Measurements from ENCODE around the gene DDRGK1.
A peak's percentile ranks its signal among the peaks of the same experiment; 100 is the strongest.

Gene DDRGK1

GRCh38 chr20:3210346-3210745 lies 5.9 kb upstream of the DDRGK1 start:
- H3K9me3 ChIP-seq (ENCODE audit: control insufficient read depth in 2 of 2, low read length in 2 of 2) = no peaks in the 10 kb centered on the region
- H3K4me3 ChIP-seq (ENCODE audit: low read length in 2 of 2) = peak overlapping the region; percentile 59 to 97
- peak overlapping the region; percentile 83 to 86 for H3K9ac ChIP-seq (ENCODE audit: low read length in 2 of 2)
- peaks cover 6 to 15% of the 10 kb centered on the region in 2 donors for H3K36me3 ChIP-seq (ENCODE audit: control insufficient read depth in 2 of 2, insufficient read depth in 2 of 2, low read length in 2 of 2)
- H3K27me3 ChIP-seq (ENCODE audit: control insufficient read depth in 1 of 2, insufficient read depth in 2 of 2, low read length in 2 of 2) = no peaks in the 10 kb centered on the region
- H3K4me1 ChIP-seq (ENCODE audit: control insufficient read depth, insufficient read depth, low read length) = peaks cover 15% of the 10 kb centered on the region
- H3K27ac ChIP-seq (ENCODE audit: low read length) = no peak overlapping the region

- Histone ChIP-seq H3K9me3 (ENCODE audit: control insufficient read depth in 2 of 2, low read length in 2 of 2) (no peaks in the 10 kb centered on the region), H3K9ac (ENCODE audit: low read length in 2 of 2) (peak overlapping the region; percentile 83 to 86), H3K27me3 (ENCODE audit: control insufficient read depth in 1 of 2, insufficient read depth in 2 of 2, low read length in 2 of 2) (no peaks in the 10 kb centered on the region), H3K4me3 (ENCODE audit: low read length in 2 of 2) (peak overlapping the region; percentile 59 to 97), H3K4me1 (ENCODE audit: control insufficient read depth, insufficient read depth, low read length) (peaks cover 15% of the 10 kb centered on the region), H3K36me3 (ENCODE audit: control insufficient read depth in 2 of 2, insufficient read depth in 2 of 2, low read length in 2 of 2) (peaks cover 6 to 11% of the 10 kb centered on the region in 2 donors), H3K27ac (ENCODE audit: low read length) (no peak overlapping the region)
Observed at GRCh38 chr20:3209946-3210317, 5.5 kb upstream of the DDRGK1 start.

DNA sequence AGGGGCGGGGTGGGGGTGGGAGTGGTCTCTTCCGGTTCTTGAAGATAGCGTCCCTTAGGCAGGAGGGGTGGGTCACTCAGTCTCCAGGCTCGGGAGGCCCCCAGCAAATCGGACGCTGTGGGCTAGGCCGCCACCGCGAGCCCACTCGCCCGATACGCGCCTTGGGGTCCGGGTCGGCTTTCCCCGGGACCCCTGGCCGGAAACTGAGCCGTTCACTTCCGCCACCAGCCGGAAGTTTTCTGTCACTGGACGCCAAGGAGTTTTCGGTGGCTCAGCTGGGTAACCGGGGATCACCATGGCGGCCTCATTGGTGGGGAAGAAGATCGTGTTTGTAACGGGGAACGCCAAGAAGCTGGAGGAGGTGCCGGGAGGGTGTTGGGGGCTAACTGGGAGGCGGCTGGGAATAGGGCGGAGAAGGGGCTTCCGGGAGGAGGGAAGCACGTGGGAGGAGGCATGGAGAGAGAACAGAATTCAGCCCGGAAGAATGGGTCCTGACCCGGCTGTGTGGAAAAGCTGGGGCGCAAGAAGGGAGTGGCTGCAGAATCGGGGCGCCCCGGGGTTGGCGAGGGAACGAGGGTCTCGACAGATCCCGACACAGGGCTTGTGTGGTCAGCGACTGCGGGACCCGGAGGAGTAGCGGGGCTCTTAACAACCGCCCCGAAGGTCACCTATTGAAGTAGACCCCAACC lies 4.9 kb upstream of the DDRGK1 start, which contains the start of gene ITPA:
Gene ITPA (plus strand): TSS at position 242 of the 689 bp plus-strand sequence. CDS start 54 bp downstream, at position 296.
- H3K9ac ChIP-seq (ENCODE audit: low read length in 2 of 2) = peak within 1 kb of the TSS; percentile 83 to 86
- no peaks in the 10 kb centered on the region for H3K9me3 ChIP-seq (ENCODE audit: control insufficient read depth in 2 of 2, low read length in 2 of 2)
- H3K4me3 ChIP-seq (ENCODE audit: low read length in 2 of 2) = peak within 1 kb of the TSS; percentile 59 to 97
- H3K36me3 ChIP-seq (ENCODE audit: control insufficient read depth in 2 of 2, insufficient read depth in 2 of 2, low read length in 2 of 2) = peaks cover 6 to 8% of the 10 kb centered on the region in 2 donors
- peak within 1 kb of the TSS; percentile 58 for H3K27ac ChIP-seq (ENCODE audit: low read length)
- no peaks in the 10 kb centered on the region for H3K27me3 ChIP-seq (ENCODE audit: control insufficient read depth in 1 of 2, insufficient read depth in 2 of 2, low read length in 2 of 2)
- peaks cover 15% of the 10 kb centered on the region for H3K4me1 ChIP-seq (ENCODE audit: control insufficient read depth, insufficient read depth, low read length)

DNA sequence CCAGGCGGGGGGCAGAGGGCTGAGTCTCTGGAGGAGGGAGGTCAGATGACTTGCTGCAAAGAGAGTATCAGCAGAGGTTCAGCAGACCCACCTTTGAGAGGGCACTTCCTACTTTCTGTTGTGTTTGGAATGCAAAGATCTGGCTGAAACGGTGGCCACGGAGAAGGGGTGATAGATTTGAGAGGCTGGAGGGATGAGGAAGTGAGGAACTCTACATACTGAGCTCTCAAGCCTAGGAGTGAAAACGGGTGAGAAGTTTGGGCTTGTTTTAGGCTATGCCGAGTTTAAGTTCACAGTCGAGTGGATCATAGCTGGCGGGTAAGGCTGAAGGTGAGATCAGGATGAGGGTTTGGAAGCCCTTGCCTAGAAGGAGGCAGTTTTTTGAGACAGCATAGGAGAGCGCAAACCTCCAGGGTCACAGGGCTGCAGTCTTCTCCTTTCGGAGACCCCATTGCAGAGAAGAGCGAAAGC lies 4.3 kb upstream of the DDRGK1 start:
- Histone ChIP-seq H3K27ac (ENCODE audit: low read length) (peak overlapping the region; percentile 58), H3K27me3 (ENCODE audit: control insufficient read depth in 1 of 2, insufficient read depth in 2 of 2, low read length in 2 of 2) (no peaks in the 10 kb centered on the region), H3K36me3 (ENCODE audit: control insufficient read depth in 2 of 2, insufficient read depth in 2 of 2, low read length in 2 of 2) (peaks cover 4 to 5% of the 10 kb centered on the region in 2 donors), H3K9me3 (ENCODE audit: control insufficient read depth in 2 of 2, low read length in 2 of 2) (no peaks in the 10 kb centered on the region), H3K4me1 (ENCODE audit: control insufficient read depth, insufficient read depth, low read length) (peaks cover 17% of the 10 kb centered on the region), H3K9ac (ENCODE audit: low read length in 2 of 2) (peak overlapping the region; percentile 83 to 86), H3K4me3 (ENCODE audit: low read length in 2 of 2) (peak overlapping the region; percentile 59 to 97)

GRCh38 chr20:3203315-3204123 lies 963 bp downstream of the DDRGK1 start:
- Histone ChIP-seq H3K9me3 (ENCODE audit: control insufficient read depth in 2 of 2, low read length in 2 of 2) (no peaks in the 10 kb centered on the region), H3K36me3 (ENCODE audit: control insufficient read depth in 2 of 2, insufficient read depth in 2 of 2, low read length in 2 of 2) (peaks cover 12 to 19% of the 10 kb centered on the region in 2 donors), H3K9ac (ENCODE audit: low read length in 2 of 2) (peak overlapping the region; percentile 90 to 94), H3K4me3 (ENCODE audit: low read length in 2 of 2) (peak overlapping the region; percentile 96 to 98), H3K27ac (ENCODE audit: low read length) (peak overlapping the region; percentile 66), H3K4me1 (ENCODE audit: control insufficient read depth, insufficient read depth, low read length) (peaks cover 15% of the 10 kb centered on the region), H3K27me3 (ENCODE audit: control insufficient read depth in 1 of 2, insufficient read depth in 2 of 2, low read length in 2 of 2) (no peaks in the 10 kb centered on the region)

DNA sequence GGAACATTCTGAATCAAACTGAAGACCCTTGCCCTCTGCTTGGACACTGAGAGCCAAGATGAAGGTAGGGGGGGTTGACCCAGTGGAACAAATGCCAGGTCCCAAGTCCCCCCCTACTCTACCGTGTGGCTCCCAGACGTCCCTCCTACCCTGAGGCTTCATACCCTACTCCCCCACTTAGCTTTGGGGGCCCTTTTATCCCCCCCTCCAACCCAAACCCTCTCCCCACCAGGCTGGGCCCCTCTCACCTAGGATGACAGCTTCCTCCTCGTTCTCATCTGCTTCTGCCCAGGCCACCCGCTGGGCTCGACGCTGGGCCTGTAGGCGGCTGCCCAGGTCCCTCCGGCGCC lies 1.5 kb downstream of the DDRGK1 start:
- Histone ChIP-seq H3K9me3 (ENCODE audit: control insufficient read depth in 2 of 2, low read length in 2 of 2) (no peaks in the 10 kb centered on the region), H3K36me3 (ENCODE audit: control insufficient read depth in 2 of 2, insufficient read depth in 2 of 2, low read length in 2 of 2) (peaks cover 12 to 19% of the 10 kb centered on the region in 2 donors), H3K27ac (ENCODE audit: low read length) (no peak overlapping the region), H3K27me3 (ENCODE audit: control insufficient read depth in 1 of 2, insufficient read depth in 2 of 2, low read length in 2 of 2) (no peaks in the 10 kb centered on the region), H3K4me3 (ENCODE audit: low read length in 2 of 2) (peak overlapping the region in 1 of 2 donors; percentile 98), H3K9ac (ENCODE audit: low read length in 2 of 2) (peak overlapping the region; percentile 90 to 94), H3K4me1 (ENCODE audit: control insufficient read depth, insufficient read depth, low read length) (peaks cover 13% of the 10 kb centered on the region)

- H3K4me3 ChIP-seq (ENCODE audit: low read length in 2 of 2) = no peak overlapping the region
- no peaks in the 10 kb centered on the region for H3K27me3 ChIP-seq (ENCODE audit: control insufficient read depth in 1 of 2, insufficient read depth in 2 of 2, low read length in 2 of 2)
- peaks cover 25 to 35% of the 10 kb centered on the region in 2 donors for H3K36me3 ChIP-seq (ENCODE audit: control insufficient read depth in 2 of 2, insufficient read depth in 2 of 2, low read length in 2 of 2)
- H3K27ac ChIP-seq (ENCODE audit: low read length) = no peak overlapping the region
- no peaks in the 10 kb centered on the region for H3K9me3 ChIP-seq (ENCODE audit: control insufficient read depth in 2 of 2, low read length in 2 of 2)
- H3K4me1 ChIP-seq (ENCODE audit: control insufficient read depth, insufficient read depth, low read length) = peaks cover 13% of the 10 kb centered on the region
- no peak overlapping the region for H3K9ac ChIP-seq (ENCODE audit: low read length in 2 of 2)
Observed at GRCh38 chr20:3199976-3200755, 4.3 kb downstream of the DDRGK1 start.

DNA sequence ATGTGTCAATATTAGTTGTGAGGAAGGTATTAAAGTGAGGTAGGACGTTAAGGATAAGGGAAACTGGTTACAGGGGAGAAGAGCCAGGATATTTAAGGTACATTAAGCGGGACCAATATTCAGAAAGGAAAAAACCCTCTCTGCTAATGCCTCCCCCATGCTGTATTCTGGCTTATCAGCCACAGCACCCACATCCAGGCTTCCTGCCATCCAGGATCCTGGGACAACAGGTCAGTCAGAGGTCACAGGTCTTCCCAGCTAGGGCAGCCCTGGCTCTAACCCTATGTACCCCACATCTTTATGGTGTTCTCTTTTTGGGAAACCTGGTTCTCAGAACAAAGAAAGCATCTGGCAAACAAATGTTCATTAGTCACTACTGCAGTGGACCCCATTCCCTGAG lies 5.3 kb downstream of the DDRGK1 start:
- Histone ChIP-seq H3K36me3 (ENCODE audit: control insufficient read depth in 2 of 2, insufficient read depth in 2 of 2, low read length in 2 of 2) (peaks cover 35 to 45% of the 10 kb centered on the region in 2 donors), H3K9ac (ENCODE audit: low read length in 2 of 2) (no peak overlapping the region), H3K27me3 (ENCODE audit: control insufficient read depth in 1 of 2, insufficient read depth in 2 of 2, low read length in 2 of 2) (no peaks in the 10 kb centered on the region), H3K4me3 (ENCODE audit: low read length in 2 of 2) (no peak overlapping the region), H3K4me1 (ENCODE audit: control insufficient read depth, insufficient read depth, low read length) (peaks cover 13% of the 10 kb centered on the region), H3K27ac (ENCODE audit: low read length) (no peak overlapping the region), H3K9me3 (ENCODE audit: control insufficient read depth in 2 of 2, low read length in 2 of 2) (no peaks in the 10 kb centered on the region)

- peaks cover 53 to 71% of the 10 kb centered on the region in 2 donors for H3K36me3 ChIP-seq (ENCODE audit: control insufficient read depth in 2 of 2, insufficient read depth in 2 of 2, low read length in 2 of 2)
- no peaks in the 10 kb centered on the region for H3K9me3 ChIP-seq (ENCODE audit: control insufficient read depth in 2 of 2, low read length in 2 of 2)
- no peak overlapping the region for H3K9ac ChIP-seq (ENCODE audit: low read length in 2 of 2)
- H3K27ac ChIP-seq (ENCODE audit: low read length) = no peak overlapping the region
- H3K27me3 ChIP-seq (ENCODE audit: control insufficient read depth in 1 of 2, insufficient read depth in 2 of 2, low read length in 2 of 2) = no peaks in the 10 kb centered on the region
- no peak overlapping the region for H3K4me3 ChIP-seq (ENCODE audit: low read length in 2 of 2)
- no peaks in the 10 kb centered on the region for H3K4me1 ChIP-seq (ENCODE audit: control insufficient read depth, insufficient read depth, low read length)
Observed at GRCh38 chr20:3195590-3196237, 8.8 kb downstream of the DDRGK1 start.
